Glutamatergic neuron (in vitro differentiated cells): Measurements from ENCODE around the gene CNTNAP2. TPM values are rescaled to one million over a fixed set of nuclear protein-coding genes. Genes with fewer than 3 reads are reported as not detected.

Source experiments
- DNase-seq: peaks from one replicate; pipeline ENCODE4 v3.0.0; 2022
- H3K27ac Mint-ChIP-seq: one replicate; pipeline ENCODE4 v1.8.0; 2020; ENCODE audit warnings: mild to moderate bottlenecking, mixed read lengths, inconsistent platforms; ENCODE audit not compliant: unreplicated experiment
- H3K27me3 Mint-ChIP-seq: one replicate; pipeline ENCODE4 v1.8.0; 2020; ENCODE audit warnings: mild to moderate bottlenecking, moderate library complexity, mixed read lengths, inconsistent platforms; ENCODE audit not compliant: unreplicated experiment
- H3K36me3 Mint-ChIP-seq: one replicate; pipeline ENCODE4 v1.8.0; 2020; ENCODE audit warnings: mild to moderate bottlenecking, mixed read lengths, inconsistent platforms; ENCODE audit not compliant: unreplicated experiment
- H3K4me1 Mint-ChIP-seq: one replicate; pipeline ENCODE4 v1.8.0; 2020; ENCODE audit warnings: mild to moderate bottlenecking, low read depth, mixed read lengths, inconsistent platforms; ENCODE audit not compliant: unreplicated experiment
- H3K4me3 Mint-ChIP-seq: one replicate; pipeline ENCODE4 v1.8.0; 2020; ENCODE audit warnings: mild to moderate bottlenecking, mixed read lengths, inconsistent platforms; ENCODE audit not compliant: unreplicated experiment
- H3K9me3 Mint-ChIP-seq: one replicate; pipeline ENCODE4 v1.8.0; 2020; ENCODE audit warnings: mild to moderate bottlenecking, moderate library complexity, mixed read lengths, inconsistent platforms; ENCODE audit not compliant: unreplicated experiment
- CTCF ChIP-seq: fragments of 200-600 bp; sonication (generic); IDR thresholded peaks from one replicate; pipeline ENCODE4 v1.5.0; 2021; ENCODE audit not compliant: partially characterized antibody, unreplicated experiment
- total RNA-seq: library from RNA; stranded (reverse); fragmentation: NEBNext Ultra II Directional; extraction: Animal tissue kit (Norgen Biotek cat#: 25700); gene quantifications from one replicate; pipeline ENCODE4 v1.2.1, GENCODE V29; 2021; ENCODE audit not compliant: unreplicated experiment

Gene CNTNAP2
- total RNA-seq, 1 donor from 2014 or later, result 25.8 TPM

DNA sequence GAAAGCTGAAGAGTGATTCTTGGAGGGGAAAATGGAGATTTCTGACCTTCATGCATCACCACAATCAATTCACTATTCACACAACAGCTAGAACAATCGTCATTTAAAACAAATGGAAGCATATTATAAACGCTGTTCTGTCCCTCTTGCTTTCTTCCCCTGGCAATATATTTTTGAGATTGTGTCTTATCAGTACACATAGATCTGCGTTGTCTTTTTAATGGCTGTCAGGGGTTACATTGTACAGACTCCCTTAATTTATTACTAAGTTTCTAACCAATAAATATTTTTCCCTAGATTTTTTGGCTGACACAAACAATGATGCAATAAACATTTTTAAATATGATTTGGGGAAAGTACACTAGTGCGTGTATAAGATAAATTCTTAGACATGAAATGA is 1358.3 kb downstream of the CNTNAP2 start:
- no peak overlapping the region for H3K27ac Mint-ChIP-seq
- H3K36me3 Mint-ChIP-seq, result no peaks in the 10 kb centered on the region
- H3K4me3 Mint-ChIP-seq, result no peak overlapping the region
- no peak for DNase-seq
- no peaks in the 10 kb centered on the region for H3K27me3 Mint-ChIP-seq
- peaks cover 1% of the 10 kb centered on the region for H3K9me3 Mint-ChIP-seq
- no peak for TF ChIP-seq CTCF
- peaks cover 4% of the 10 kb centered on the region for H3K4me1 Mint-ChIP-seq

GRCh38 chr7:147477526-147477925 is 1360.9 kb downstream of the CNTNAP2 start:
- Mint-ChIP-seq H3K4me1 (peaks cover 4% of the 10 kb centered on the region), H3K27me3 (no peaks in the 10 kb centered on the region), H3K9me3 (no peaks in the 10 kb centered on the region), H3K4me3 (no peak overlapping the region), H3K27ac (no peak overlapping the region), H3K36me3 (no peaks in the 10 kb centered on the region)
- no peak for TF ChIP-seq CTCF
- no peak for DNase-seq

DNA sequence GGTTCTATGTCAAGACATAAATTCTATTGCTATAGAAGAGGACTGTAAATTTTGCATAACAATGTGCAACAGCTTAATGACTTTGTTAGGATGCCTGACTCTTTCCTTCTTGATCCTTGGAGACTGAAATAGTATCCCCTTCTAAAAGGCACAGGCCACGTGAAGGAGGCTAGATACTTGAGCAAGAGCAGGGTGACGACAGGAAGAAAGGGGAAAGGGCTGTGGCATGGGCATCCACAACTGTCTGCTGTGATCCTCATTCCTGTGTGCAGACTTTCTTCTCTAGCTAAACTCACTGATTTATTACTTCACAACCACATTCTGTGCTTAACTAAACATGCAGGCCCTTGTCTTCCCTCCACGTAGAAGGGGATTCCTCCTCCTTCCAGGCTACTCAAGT is 1362.2 kb downstream of the CNTNAP2 start:
- no peak overlapping the region for H3K27ac Mint-ChIP-seq

GRCh38 chr7:147483634-147484292 is 1367.2 kb downstream of the CNTNAP2 start:
- Mint-ChIP-seq H3K36me3 (no peaks in the 10 kb centered on the region), H3K27me3 (no peaks in the 10 kb centered on the region), H3K27ac (no peak overlapping the region), H3K4me3 (no peak overlapping the region), H3K9me3 (no peaks in the 10 kb centered on the region), H3K4me1 (peaks cover 3% of the 10 kb centered on the region)
- no peak for TF ChIP-seq CTCF
- no peak for DNase-seq

More for the DNA sequence above, 1362.2 kb downstream of the CNTNAP2 start:
- Mint-ChIP-seq H3K36me3 (no peaks in the 10 kb centered on the region), H3K27me3 (no peaks in the 10 kb centered on the region), H3K9me3 (no peaks in the 10 kb centered on the region), H3K4me3 (no peak overlapping the region), H3K4me1 (peaks cover 4% of the 10 kb centered on the region)
- TF ChIP-seq CTCF, result no peak
- no peak for DNase-seq

GRCh38 chr7:147485660-147486210 is 1369.1 kb downstream of the CNTNAP2 start:
- no peaks in the 10 kb centered on the region for H3K4me1 Mint-ChIP-seq
- TF ChIP-seq CTCF, result no peak
- DNase-seq, result no peak
- no peaks in the 10 kb centered on the region for H3K36me3 Mint-ChIP-seq
- no peak overlapping the region for H3K27ac Mint-ChIP-seq
- H3K4me3 Mint-ChIP-seq, result no peak overlapping the region
- H3K27me3 Mint-ChIP-seq, result no peaks in the 10 kb centered on the region
- H3K9me3 Mint-ChIP-seq, result no peaks in the 10 kb centered on the region
